Measurements from ENCODE around the gene MARCHF3.

- no peak for TF ChIP-seq CTCF (IDR thresholded peaks at IDR 0.05)
- TF ChIP-seq POLR2A (IDR thresholded peaks at IDR 0.05; ENCODE audit: low read length) = no peak
- TF ChIP-seq MAX (IDR thresholded peaks at IDR 0.05) = no peak
- no peak for TF ChIP-seq HDAC2 (IDR thresholded peaks at IDR 0.05)
- TF ChIP-seq EP300 (IDR thresholded peaks at IDR 0.05) = no peak; a peak in 1 of 5 replicates
- no peak for TF ChIP-seq NR3C1 (IDR thresholded peaks at IDR 0.05)
- TF ChIP-seq RARB (CRISPR knock-in tag; IDR thresholded peaks at IDR 0.05) = no peak
- TF ChIP-seq RAD21 (conservative IDR thresholded peaks at IDR 0.05 in 1 of 2, IDR thresholded peaks at IDR 0.05 in 1 of 2) = no peak
Measured at GRCh38 chr5:127031147-127031862, 947 bp upstream of the MARCHF3 start.

All from A549 (cell line).